PC-9 (cell line): ENCODE data around the gene POU3F1. TPM values are rescaled to one million over a fixed set of nuclear protein-coding genes. Genes with fewer than 3 reads are reported as not detected.

Experiments used
- BruUV-seq: library from RNA; stranded (reverse); fragments of 400-500 nt; replicated peaks from 2 replicates; lab custom pipeline; 2021; lab: Mats Ljungman, UMichigan
- CTCF ChIA-PET: fragments of 300-600 bp; sonication (Branson Sonifier 250); formaldehyde crosslinking; loops from one replicate; lab custom pipeline; 2022; ENCODE audit warnings: antibody characterized with exemption; lab: Charles Lee
- POLR2A ChIA-PET: fragments of 300-600 bp; sonication (Branson Sonifier 250); formaldehyde crosslinking; loops from one replicate; lab custom pipeline; 2022; ENCODE audit warnings: antibody characterized with exemption; ENCODE audit not compliant: unreplicated experiment; lab: Charles Lee
- DNase-seq, 2 experiments: peaks; one replicate each; pipeline versions ENCODE4 v3.0.0 to v3.0.0-alpha.2; 2015 to 2022; ENCODE audit warnings: mixed read lengths in 1 of 2
- H2AFZ ChIP-seq: fragments of 200-600 bp; sonication (generic); 2 replicates; pipeline ENCODE4 v1.8.1; 2017; ENCODE audit warnings: antibody characterized with exemption
- H3F3A ChIP-seq: fragments of 200-600 bp; sonication (generic); 2 replicates; pipeline ENCODE4 v1.8.1; 2017; ENCODE audit warnings: antibody characterized with exemption, mild to moderate bottlenecking, low read depth; ENCODE audit not compliant: insufficient read depth
- H3K27ac ChIP-seq: fragments of 200-600 bp; sonication (generic); 2 replicates; pipeline ENCODE4 v1.6.1; 2016; ENCODE audit warnings: mixed run types
- H3K27me3 ChIP-seq: fragments of 200-600 bp; sonication (generic); 2 replicates; pipeline ENCODE4 v1.6.1; 2016; ENCODE audit warnings: low read depth, mixed run types; ENCODE audit not compliant: insufficient read depth
- H3K36me3 ChIP-seq: fragments of 200-600 bp; sonication (generic); 2 replicates; pipeline ENCODE4 v1.6.1; 2016; ENCODE audit warnings: low read depth, mixed run types
- H3K4me1 ChIP-seq: fragments of 200-600 bp; sonication (generic); replicated peaks from 2 replicates; pipeline ENCODE4 v1.6.1; 2016; ENCODE audit warnings: mixed run types; ENCODE audit not compliant: insufficient read depth
- H3K4me2 ChIP-seq: fragments of 200-600 bp; sonication (generic); 2 replicates; pipeline ENCODE4 v1.6.1; 2017; ENCODE audit warnings: mixed run types
- H3K4me3 ChIP-seq: fragments of 200-600 bp; sonication (generic); 2 replicates; pipeline ENCODE4 v1.6.1; 2016; ENCODE audit warnings: mixed run types
- H3K79me2 ChIP-seq: fragments of 200-600 bp; sonication (generic); 2 replicates; pipeline ENCODE4 v1.6.1; 2017; ENCODE audit warnings: low read depth, mixed run types
- H3K9me2 ChIP-seq: fragments of 200-600 bp; sonication (generic); 2 replicates; pipeline ENCODE4 v1.8.1; 2017; ENCODE audit warnings: mild to moderate bottlenecking; ENCODE audit not compliant: insufficient read depth
- H3K9me3 ChIP-seq: fragments of 200-600 bp; sonication (generic); 2 replicates; pipeline ENCODE4 v1.8.1; 2016; ENCODE audit warnings: low read depth; ENCODE audit not compliant: insufficient read depth
- H4K20me1 ChIP-seq: fragments of 200-600 bp; sonication (generic); 2 replicates; pipeline ENCODE4 v1.8.1; 2017; ENCODE audit not compliant: insufficient read depth
- CTCF ChIP-seq: fragments of 200-600 bp; sonication (generic); conservative IDR thresholded peaks from 2 replicates; pipeline ENCODE4 v1.6.1; 2017; ENCODE audit warnings: mixed run types, antibody characterized with exemption, mild to moderate bottlenecking, moderate library complexity
- EZH2 ChIP-seq: fragments of 200-600 bp; sonication (generic); IDR thresholded peaks from 2 replicates; pipeline ENCODE4 v1.8.0; 2017; ENCODE audit warnings: antibody characterized with exemption, low read depth
- intact Hi-C: fragments of 100-400 bp; cut with micrococcal nuclease; formaldehyde crosslinking; loops from one replicate; pipeline ENCODE4 v1.10.0; 2022; ENCODE audit not compliant: unreplicated experiment
- microRNA-seq: library from miRNA; unstranded; fragments of <30 nt; microRNA quantifications from one replicate; pipeline ENCODE4 v1.2.0, GENCODE V29; 2021; ENCODE audit warnings: borderline number of aligned reads, borderline replicate concordance
- total RNA-seq: library from RNA; stranded (reverse); gene quantifications from 2 replicates; pipeline ENCODE4 v1.2.3, GENCODE V29; 2021

Gene POU3F1
- total RNA-seq, 1 experiment from 2014 or later: not detected

- H3K27ac ChIP-seq: no peak overlapping the region
- no peaks in the 10 kb centered on the region for H3K36me3 ChIP-seq
- H3K79me2 ChIP-seq: no peaks in the 10 kb centered on the region
- TF ChIP-seq EZH2 (no peak), CTCF (no peak)
- H3K9me3 ChIP-seq: no peaks in the 10 kb centered on the region
- intact Hi-C loops: no loop called here
- no peak overlapping the region for H3K4me2 ChIP-seq
- BruUV-seq: no TSS peak
- H3K27me3 ChIP-seq: no peaks in the 10 kb centered on the region
- ChIA-PET POLR2A (no interaction called here), CTCF (interaction anchor here (0.7 kb wide), 1 partner anchor 34 kb away, joined by 4 read pairs; no protein-coding TSS in a partner anchor)
- H3K4me3 ChIP-seq: no peak overlapping the region
- H3K4me1 ChIP-seq: peaks cover 23% of the 10 kb centered on the region
- DNase-seq: no peak
- H4K20me1 ChIP-seq: no peaks in the 10 kb centered on the region
- peaks cover 20% of the 10 kb centered on the region; the same call in 1 of the 2 replicates for H3F3A ChIP-seq
- H2AFZ ChIP-seq: no peak overlapping the region
- no peaks in the 10 kb centered on the region for H3K9me2 ChIP-seq
Measured at GRCh38 chr1:37995751-37996345, 50.7 kb downstream of the POU3F1 start.

- intact Hi-C loops: no loop called here
- no peak overlapping the region for H3K4me2 ChIP-seq
Measured at GRCh38 chr1:37994886-37995566, 51.6 kb downstream of the POU3F1 start.

More at GRCh38 chr1:37994886-37995566, 51.6 kb downstream of the POU3F1 start:
- H3K27ac ChIP-seq: no peak overlapping the region
- no TSS peak for BruUV-seq
- H3K27me3 ChIP-seq: no peaks in the 10 kb centered on the region
- CTCF ChIA-PET: no interaction called here
- H3K9me3 ChIP-seq: no peaks in the 10 kb centered on the region
- TF ChIP-seq CTCF: no peak
- no peak for TF ChIP-seq EZH2
- H4K20me1 ChIP-seq: no peaks in the 10 kb centered on the region
- H3K4me3 ChIP-seq: no peak overlapping the region
- no peaks in the 10 kb centered on the region for H3K79me2 ChIP-seq
- POLR2A ChIA-PET: no interaction called here
- H2AFZ ChIP-seq: no peak overlapping the region
- no peaks in the 10 kb centered on the region for H3K36me3 ChIP-seq
- no peak for DNase-seq
- no peaks in the 10 kb centered on the region for H3K9me2 ChIP-seq
- peaks cover 15% of the 10 kb centered on the region for H3K4me1 ChIP-seq
- H3F3A ChIP-seq: peaks cover 16% of the 10 kb centered on the region; the same call in 1 of the 2 replicates

Small RNA genes lying within 50 kb of the gene (microRNA-seq; reads per million reads assigned to microRNA genes)
- gene MIR3659: not detected

Other genes starting within 250 kb of the POU3F1 start
- gene C1orf122, start 239.0 kb downstream of the POU3F1 start, total RNA-seq: 51.8 and 75.8 TPM in 2 replicates
- gene YRDC, start 238.6 kb downstream of the POU3F1 start, total RNA-seq: 13.2 and 16.0 TPM in 2 replicates
- 22.1 and 22.5 TPM in 2 replicates for gene MTF1, start 187.2 kb downstream of the POU3F1 start, total RNA-seq
- gene INPP5B, start 99.7 kb downstream of the POU3F1 start, total RNA-seq: 26.7 and 28.1 TPM in 2 replicates
- 82.6 and 99.1 TPM in 2 replicates for gene SF3A3, start 56.8 kb downstream of the POU3F1 start, total RNA-seq
- gene FHL3, start 41.3 kb downstream of the POU3F1 start, total RNA-seq: 26.2 and 29.8 TPM in 2 replicates
- gene UTP11, start 34.1 kb downstream of the POU3F1 start, total RNA-seq: 21.8 and 36.4 TPM in 2 replicates